Measurements from ENCODE around the gene PNMA6E.

PNMA6E gene

GRCh38 chrX:153382563-153383482 lies 18.3 kb downstream of the PNMA6E start:
- DNase-seq, result no peak

GRCh38 chrX:153381684-153382532 lies 19.2 kb downstream of the PNMA6E start:
- no peak for DNase-seq

- no peak for DNase-seq
These were observed 20.5 kb downstream of the PNMA6E start for GRCh38 chrX:153380691-153381090.

- DNase-seq, result no peak
These were observed 21.1 kb downstream of the PNMA6E start for GRCh38 chrX:153379971-153380581.

GRCh38 chrX:153379508-153379907 lies 21.6 kb downstream of the PNMA6E start:
- DNase-seq, result no peak

GRCh38 chrX:153378607-153379006 lies 22.5 kb downstream of the PNMA6E start:
- DNase-seq, result no peak

GRCh38 chrX:153377727-153378126 lies 23.4 kb downstream of the PNMA6E start:
- no peak for DNase-seq

GRCh38 chrX:153375571-153375970 lies 25.6 kb downstream of the PNMA6E start:
- no peak for DNase-seq

GRCh38 chrX:153374426-153374825 lies 26.7 kb downstream of the PNMA6E start:
- no peak for DNase-seq

- DNase-seq, result no peak
These were observed 28.2 kb downstream of the PNMA6E start for GRCh38 chrX:153372949-153373348.

- no peak for DNase-seq
These were observed 29.9 kb downstream of the PNMA6E start for GRCh38 chrX:153371256-153371655.

- no peak for DNase-seq
These were observed 30.7 kb downstream of the PNMA6E start for GRCh38 chrX:153370293-153371055.

GRCh38 chrX:153366878-153367538 lies 34.1 kb downstream of the PNMA6E start:
- DNase-seq, result no peak

- DNase-seq, result no peak
These were observed 35.0 kb downstream of the PNMA6E start for GRCh38 chrX:153366119-153366518.

- DNase-seq, result no peak
These were observed 35.5 kb downstream of the PNMA6E start for GRCh38 chrX:153365670-153366069.

- no peak for DNase-seq
These were observed 39.3 kb downstream of the PNMA6E start for GRCh38 chrX:153361781-153362397.

- no peak for DNase-seq
These were observed 43.3 kb downstream of the PNMA6E start for GRCh38 chrX:153357877-153358276.

GRCh38 chrX:153353416-153353815 lies 47.7 kb downstream of the PNMA6E start:
- DNase-seq, result no peak

- DNase-seq, result no peak
These were observed 48.3 kb downstream of the PNMA6E start for GRCh38 chrX:153352858-153353257.

GRCh38 chrX:153351981-153352380 lies 49.2 kb downstream of the PNMA6E start:
- no peak for DNase-seq

- DNase-seq, result no peak
These were observed 51.2 kb downstream of the PNMA6E start for GRCh38 chrX:153349952-153350351.

GRCh38 chrX:153348421-153348820 lies 52.7 kb downstream of the PNMA6E start:
- no peak for DNase-seq

Data from activated CD4-positive, CD25-positive, alpha-beta regulatory T cell treated with anti-CD3 and anti-CD28 coated beads, Interleukin-2, amount 50 U/mL, for 72 hours (primary cell).